Upper lobe of right lung (tissue), 1 donor: ENCODE results near the gene GKAP1. TPM values are rescaled to one million over a fixed set of nuclear protein-coding genes. Genes with fewer than 3 reads are reported as not detected.
"Not testable (repeated sequence)": the region's sequence is repeated elsewhere in the genome, so short reads cannot be mapped to it uniquely, and the experiment has no call there.

Source experiments
- ATAC-seq: fragments of 200-7000 bp; cut with Tn5 transposase; one replicate; pipeline ENCODE4 v1.9.1; 2020; ENCODE audit warnings: mild to moderate bottlenecking, moderate library complexity
- DNase-seq: peaks from one replicate; pipeline ENCODE4 v3.0.0-alpha.2; 2020
- H3K27ac ChIP-seq: fragments of 200-600 bp; one replicate; pipeline ENCODE4 v1.8.0; 2022
- H3K27me3 ChIP-seq: fragments of 200-600 bp; one replicate; pipeline ENCODE4 v1.8.0; 2022; ENCODE audit warnings: mild to moderate bottlenecking
- H3K36me3 ChIP-seq: fragments of 200-600 bp; one replicate; pipeline ENCODE4 v1.8.0; 2022
- H3K4me1 ChIP-seq: fragments of 200-600 bp; one replicate; pipeline ENCODE4 v1.8.0; 2022
- H3K4me3 ChIP-seq: fragments of 200-600 bp; one replicate; pipeline ENCODE4 v1.8.0; 2022; ENCODE audit warnings: mild to moderate bottlenecking
- H3K9me3 ChIP-seq: fragments of 200-600 bp; one replicate; pipeline ENCODE4 v1.8.0; 2022
- intact Hi-C: fragments of 100-400 bp; cut with DNase I; formaldehyde crosslinking; loops from one replicate; pipeline ENCODE4 v1.11.0; 2022
- total RNA-seq: library from RNA; stranded (reverse); fragmentation: NEBNext Ultra II Directional; extraction: Animal tissue kit (Norgen Biotek cat#: 25700); gene quantifications from one replicate; pipeline ENCODE4 v1.2.1, GENCODE V29; 2021
- TF ChIP-seq, protein P1 (sequence below): fragments of 200-600 bp; IDR thresholded peaks from one replicate; pipeline ENCODE4 v1.8.0; 2022; ENCODE audit warnings: antibody characterized with exemption
- donor health status: DM: no; HTN: yes; CAD: no; lungs with severe emphysema.

GKAP1 gene
- total RNA-seq, 1 donor from 2014 or later = 5.4 TPM

DNA sequence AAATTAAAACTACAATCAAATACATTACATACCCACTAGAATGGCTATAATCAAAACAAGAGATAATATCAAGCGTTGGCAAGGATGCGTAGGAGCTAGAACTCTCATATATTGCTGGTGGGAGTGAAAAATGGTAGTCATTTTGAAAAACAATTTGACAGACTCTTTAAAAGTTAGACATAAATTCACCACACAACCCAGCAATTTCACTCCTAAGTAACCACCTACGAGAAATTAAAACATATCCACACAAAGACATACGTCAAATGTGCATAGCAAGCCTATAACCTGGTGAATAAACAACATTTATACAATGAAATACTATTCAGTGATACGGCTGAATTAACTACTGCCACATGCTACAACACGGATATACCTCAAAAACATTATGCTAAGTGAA lies 44.7 kb downstream of the GKAP1 start:
- Histone ChIP-seq H3K4me3 (no peak overlapping the region), H3K36me3 (no peaks in the 10 kb centered on the region), H3K27me3 (no peaks in the 10 kb centered on the region), H3K27ac (no peak overlapping the region), H3K9me3 (no peaks in the 10 kb centered on the region), H3K4me1 (no peaks in the 10 kb centered on the region)
- TF ChIP-seq, protein P1, sequence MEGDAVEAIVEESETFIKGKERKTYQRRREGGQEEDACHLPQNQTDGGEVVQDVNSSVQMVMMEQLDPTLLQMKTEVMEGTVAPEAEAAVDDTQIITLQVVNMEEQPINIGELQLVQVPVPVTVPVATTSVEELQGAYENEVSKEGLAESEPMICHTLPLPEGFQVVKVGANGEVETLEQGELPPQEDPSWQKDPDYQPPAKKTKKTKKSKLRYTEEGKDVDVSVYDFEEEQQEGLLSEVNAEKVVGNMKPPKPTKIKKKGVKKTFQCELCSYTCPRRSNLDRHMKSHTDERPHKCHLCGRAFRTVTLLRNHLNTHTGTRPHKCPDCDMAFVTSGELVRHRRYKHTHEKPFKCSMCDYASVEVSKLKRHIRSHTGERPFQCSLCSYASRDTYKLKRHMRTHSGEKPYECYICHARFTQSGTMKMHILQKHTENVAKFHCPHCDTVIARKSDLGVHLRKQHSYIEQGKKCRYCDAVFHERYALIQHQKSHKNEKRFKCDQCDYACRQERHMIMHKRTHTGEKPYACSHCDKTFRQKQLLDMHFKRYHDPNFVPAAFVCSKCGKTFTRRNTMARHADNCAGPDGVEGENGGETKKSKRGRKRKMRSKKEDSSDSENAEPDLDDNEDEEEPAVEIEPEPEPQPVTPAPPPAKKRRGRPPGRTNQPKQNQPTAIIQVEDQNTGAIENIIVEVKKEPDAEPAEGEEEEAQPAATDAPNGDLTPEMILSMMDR = no peak
- intact Hi-C loops = no loop called here
- ATAC-seq = no peak
- DNase-seq = no peak

DNA sequence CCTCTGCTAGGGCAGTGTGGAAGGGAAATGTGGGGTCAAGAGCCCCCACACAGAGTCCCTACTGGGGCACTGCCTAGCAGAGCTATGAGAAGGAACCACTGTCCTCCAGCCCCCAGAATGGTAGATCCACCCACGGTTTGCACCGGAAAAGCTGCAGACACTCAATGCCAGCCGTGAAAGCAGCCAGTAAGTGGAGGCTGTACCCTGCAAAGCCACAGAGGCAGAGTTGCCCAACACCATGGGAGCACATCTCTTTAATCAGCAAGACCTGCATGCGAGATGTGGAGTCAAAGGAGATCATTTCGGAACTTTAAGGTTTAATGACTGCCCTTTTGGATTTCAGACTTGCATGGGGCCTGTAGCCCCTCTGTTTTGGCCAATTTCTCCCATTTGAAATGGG lies 52.2 kb downstream of the GKAP1 start:
- Histone ChIP-seq H3K4me3 (no peak overlapping the region), H3K27me3 (no peaks in the 10 kb centered on the region), H3K27ac (no peak overlapping the region), H3K4me1 (no peaks in the 10 kb centered on the region), H3K9me3 (peaks cover 7% of the 10 kb centered on the region), H3K36me3 (no peaks in the 10 kb centered on the region)
- DNase-seq = no peak
- TF ChIP-seq, protein P1 = no peak
- no peak for ATAC-seq
- intact Hi-C loops = no loop called here

DNA sequence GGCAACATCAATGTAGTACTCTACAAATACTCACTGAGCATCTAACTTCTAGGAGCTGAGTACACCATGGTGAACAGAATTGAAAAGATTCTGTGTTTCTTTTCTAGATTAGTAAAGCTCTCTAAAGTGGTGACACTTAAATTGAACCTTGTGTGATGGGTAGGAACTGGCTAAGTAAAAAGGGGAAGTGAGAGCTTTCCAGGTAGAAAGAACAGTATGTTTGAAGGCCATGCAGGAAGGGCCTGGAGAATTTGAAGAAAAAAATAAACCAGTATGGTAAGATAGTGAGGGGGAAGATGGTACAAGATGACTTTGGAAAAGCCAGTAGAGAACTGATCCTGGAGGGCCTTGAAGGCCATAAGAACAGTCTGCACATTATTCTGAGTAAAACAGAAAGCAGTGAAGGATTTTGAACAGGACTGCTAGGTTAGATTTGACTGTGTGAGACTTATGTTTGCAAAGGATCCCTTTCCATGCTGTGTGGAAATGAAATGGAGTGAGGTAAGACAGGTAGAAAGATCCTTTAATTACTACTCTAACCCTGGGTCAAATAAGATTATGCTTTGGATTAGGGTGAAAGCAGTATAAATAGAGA lies 63.1 kb downstream of the GKAP1 start:
- DNase-seq = no peak
- H3K36me3 ChIP-seq = no peaks in the 10 kb centered on the region
- no peak overlapping the region for H3K27ac ChIP-seq
- intact Hi-C loops = no loop called here
- no peak overlapping the region for H3K4me3 ChIP-seq
- H3K27me3 ChIP-seq = no peaks in the 10 kb centered on the region
- H3K4me1 ChIP-seq = no peaks in the 10 kb centered on the region
- TF ChIP-seq, protein P1 = no peak
- no peaks in the 10 kb centered on the region for H3K9me3 ChIP-seq
- ATAC-seq = no peak

DNA sequence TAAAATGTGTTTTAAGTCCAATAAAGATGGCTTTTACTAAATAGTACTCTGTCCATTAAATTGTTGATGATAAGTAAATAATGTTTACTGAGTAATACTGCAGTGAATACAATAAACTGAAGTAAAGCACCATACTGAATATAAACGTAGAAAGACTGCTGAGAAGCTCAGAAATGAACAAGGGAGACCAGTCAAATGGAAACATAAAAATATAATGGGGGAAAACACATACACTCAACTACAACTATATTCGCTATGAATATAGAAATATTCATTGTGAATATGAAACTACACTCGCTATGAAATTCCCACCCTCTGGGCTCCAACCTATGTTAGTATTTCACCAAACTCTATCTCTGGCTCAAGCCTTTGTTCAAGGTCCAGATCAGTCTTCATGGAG lies 67.9 kb downstream of the GKAP1 start:
- TF ChIP-seq, protein P1 = no peak
- intact Hi-C loops = no loop called here
- ATAC-seq (no peak), DNase-seq (no peak)
- Histone ChIP-seq H3K4me3 (no peak overlapping the region), H3K27me3 (no peaks in the 10 kb centered on the region), H3K4me1 (no peaks in the 10 kb centered on the region), H3K27ac (no peak overlapping the region), H3K36me3 (no peaks in the 10 kb centered on the region), H3K9me3 (no peaks in the 10 kb centered on the region)

DNA sequence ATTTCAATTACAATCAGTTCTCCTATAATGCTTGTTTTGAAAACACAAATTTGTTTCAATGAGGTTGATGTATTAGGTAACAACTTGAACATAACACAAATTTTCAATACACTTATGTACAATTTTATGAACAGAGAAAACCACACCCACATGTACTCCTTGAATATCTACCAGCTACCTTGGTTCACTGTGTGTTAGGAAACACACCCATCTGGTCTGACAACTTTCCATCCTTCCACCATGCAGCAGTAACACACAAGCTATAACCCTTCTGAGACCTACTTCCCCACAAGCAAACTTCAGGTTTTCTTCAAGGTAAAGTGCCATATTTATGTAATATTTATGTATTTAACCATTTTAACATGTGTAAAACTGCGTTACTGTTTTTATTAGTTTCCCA lies 73.4 kb downstream of the GKAP1 start:
- no peaks in the 10 kb centered on the region for H3K27me3 ChIP-seq
- DNase-seq (no peak), ATAC-seq (no peak)
- H3K9me3 ChIP-seq = no peaks in the 10 kb centered on the region
- H3K4me3 ChIP-seq = no peak overlapping the region
- no peak overlapping the region for H3K27ac ChIP-seq
- intact Hi-C loops = no loop called here
- peaks cover 4% of the 10 kb centered on the region for H3K36me3 ChIP-seq
- H3K4me1 ChIP-seq = no peaks in the 10 kb centered on the region
- TF ChIP-seq, protein P1 = no peak

DNA sequence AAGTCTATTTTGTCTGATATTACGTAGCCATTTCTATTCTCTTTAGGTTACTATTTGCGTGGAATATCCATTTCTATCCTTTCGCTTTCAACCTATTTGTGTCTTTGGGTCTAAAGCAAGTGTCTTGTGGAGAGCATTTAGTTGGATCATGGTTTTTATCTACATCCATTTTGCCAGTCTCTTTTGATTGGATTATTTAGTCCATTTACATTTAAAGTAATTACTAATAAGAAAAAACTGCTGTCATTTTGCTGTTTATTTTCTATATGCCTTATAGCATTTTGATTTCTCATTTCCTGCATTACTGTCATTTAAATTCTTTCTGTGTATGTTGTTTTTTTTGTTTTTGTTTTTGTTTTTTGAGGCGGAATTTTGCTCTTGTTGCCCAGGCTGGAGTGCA lies 83.8 kb downstream of the GKAP1 start:
- Histone ChIP-seq H3K4me3 (no peak overlapping the region), H3K4me1 (no peaks in the 10 kb centered on the region), H3K36me3 (no peaks in the 10 kb centered on the region), H3K27me3 (no peaks in the 10 kb centered on the region), H3K27ac (no peak overlapping the region), H3K9me3 (no peaks in the 10 kb centered on the region)
- DNase-seq (no peak), ATAC-seq (no peak)
- TF ChIP-seq, protein P1 = no peak
- intact Hi-C loops = no loop called here

DNA sequence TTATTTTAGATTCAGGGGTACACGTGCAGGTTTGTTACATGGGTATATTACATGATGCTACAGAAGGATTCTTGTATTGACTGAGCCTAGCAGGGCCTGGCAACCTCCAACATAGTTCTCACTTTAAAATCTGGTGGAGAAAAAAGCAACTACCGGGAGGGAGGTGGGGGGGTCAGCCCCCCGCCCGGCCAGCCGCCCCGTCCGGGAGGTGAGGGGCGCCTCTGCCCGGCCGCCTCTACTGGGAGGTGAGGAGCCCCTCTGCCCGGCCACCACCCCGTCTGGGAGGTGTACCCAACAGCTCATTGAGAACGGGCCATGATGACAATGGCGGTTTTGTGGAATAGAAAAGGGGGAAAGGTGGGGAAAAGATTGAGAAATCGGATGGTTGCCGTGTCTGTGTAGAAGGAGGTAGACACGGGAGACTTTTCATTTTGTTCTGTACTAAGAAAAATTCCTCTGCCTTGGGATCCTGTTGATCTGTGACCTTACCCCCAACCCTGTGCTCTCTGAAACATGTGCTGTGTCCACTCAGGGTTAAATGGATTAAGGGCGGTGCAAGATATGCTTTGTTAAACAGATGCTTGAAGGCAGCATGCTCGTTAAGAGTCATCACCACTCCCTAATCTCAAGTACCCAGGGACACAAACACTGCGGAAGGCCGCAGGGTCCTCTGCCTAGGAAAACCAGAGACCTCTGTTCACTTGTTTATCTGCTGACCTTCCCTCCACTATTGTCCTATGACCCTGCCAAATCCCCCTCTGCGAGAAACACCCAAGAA lies 88.8 kb downstream of the GKAP1 start:
- H3K4me1 ChIP-seq, intact Hi-C loops, H3K27me3 ChIP-seq, H3K36me3 ChIP-seq, DNase-seq, H3K4me3 ChIP-seq, H3K9me3 ChIP-seq, H3K27ac ChIP-seq, ATAC-seq: not testable (repeated sequence)
